Progenitor cell of endocrine pancreas (in vitro differentiated cells): ENCODE results near the gene HIPK2. TPM values are rescaled to one million over a fixed set of nuclear protein-coding genes. Genes with fewer than 3 reads are reported as not detected.

Experiments
- DNase-seq: peaks from one replicate; pipeline ENCODE4 v3.0.0; 2021; ENCODE audit warnings: low spot score; ENCODE audit not compliant: unreplicated experiment
- H3K27ac Mint-ChIP-seq: 2 replicates; pipeline ENCODE4 v1.8.0; 2021; ENCODE audit warnings: mild to moderate bottlenecking, moderate library complexity, mixed read lengths
- H3K27me3 Mint-ChIP-seq: 2 replicates; pipeline ENCODE4 v1.8.0; 2021; ENCODE audit warnings: mixed read lengths
- H3K36me3 Mint-ChIP-seq: 2 replicates; pipeline ENCODE4 v1.8.0; 2022; ENCODE audit warnings: mixed read lengths; ENCODE audit not compliant: insufficient read depth
- H3K4me1 Mint-ChIP-seq: 2 replicates; pipeline ENCODE4 v1.8.0; 2021; ENCODE audit warnings: low read depth, mixed read lengths
- H3K4me3 Mint-ChIP-seq: 2 replicates; pipeline ENCODE4 v1.8.0; 2021; ENCODE audit warnings: low read depth, mild to moderate bottlenecking, moderate library complexity, mixed read lengths
- H3K9me3 Mint-ChIP-seq: 2 replicates; pipeline ENCODE4 v1.8.0; 2021; ENCODE audit warnings: low read depth, mixed read lengths
- total RNA-seq: library from RNA; stranded (reverse); gene quantifications from 2 replicates; pipeline ENCODE4 v1.2.1, GENCODE V29; 2021
- TF ChIP-seq, protein P1 (sequence below): fragments of 200-600 bp; sonication (generic); IDR thresholded peaks from one replicate; pipeline ENCODE4 v1.5.0; 2021; ENCODE audit warnings: antibody characterized with exemption, mild to moderate bottlenecking; ENCODE audit not compliant: unreplicated experiment

The HIPK2 gene
- total RNA-seq, 1 donor from 2014 or later, result 146 TPM

DNA sequence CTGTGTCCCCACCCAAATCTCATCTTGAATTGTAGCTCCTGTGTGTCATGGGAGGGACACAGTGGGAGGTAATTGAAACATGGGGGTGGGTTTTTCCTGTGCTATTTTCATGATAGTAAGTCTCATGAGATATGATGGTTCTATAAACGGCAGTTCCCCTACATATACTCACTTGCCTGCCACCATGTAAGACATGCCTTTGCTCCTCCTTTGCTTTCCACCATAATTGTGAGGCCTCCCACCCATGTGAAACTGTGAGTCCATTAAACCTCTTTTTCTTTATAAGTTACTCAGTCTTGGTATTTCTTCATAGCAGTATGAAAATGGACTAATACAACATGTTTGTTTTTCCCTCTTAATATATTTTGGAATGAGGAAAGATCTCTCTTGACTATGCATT is 26.8 kb upstream of the HIPK2 start:
- Mint-ChIP-seq H3K27ac (no peak overlapping the region), H3K4me1 (peaks cover 3% of the 10 kb centered on the region), H3K4me3 (no peak overlapping the region), H3K27me3 (peaks cover 2% of the 10 kb centered on the region), H3K9me3 (peaks cover 19% of the 10 kb centered on the region), H3K36me3 (peaks cover 19% of the 10 kb centered on the region)
- DNase-seq, result no peak
- TF ChIP-seq, protein P1, sequence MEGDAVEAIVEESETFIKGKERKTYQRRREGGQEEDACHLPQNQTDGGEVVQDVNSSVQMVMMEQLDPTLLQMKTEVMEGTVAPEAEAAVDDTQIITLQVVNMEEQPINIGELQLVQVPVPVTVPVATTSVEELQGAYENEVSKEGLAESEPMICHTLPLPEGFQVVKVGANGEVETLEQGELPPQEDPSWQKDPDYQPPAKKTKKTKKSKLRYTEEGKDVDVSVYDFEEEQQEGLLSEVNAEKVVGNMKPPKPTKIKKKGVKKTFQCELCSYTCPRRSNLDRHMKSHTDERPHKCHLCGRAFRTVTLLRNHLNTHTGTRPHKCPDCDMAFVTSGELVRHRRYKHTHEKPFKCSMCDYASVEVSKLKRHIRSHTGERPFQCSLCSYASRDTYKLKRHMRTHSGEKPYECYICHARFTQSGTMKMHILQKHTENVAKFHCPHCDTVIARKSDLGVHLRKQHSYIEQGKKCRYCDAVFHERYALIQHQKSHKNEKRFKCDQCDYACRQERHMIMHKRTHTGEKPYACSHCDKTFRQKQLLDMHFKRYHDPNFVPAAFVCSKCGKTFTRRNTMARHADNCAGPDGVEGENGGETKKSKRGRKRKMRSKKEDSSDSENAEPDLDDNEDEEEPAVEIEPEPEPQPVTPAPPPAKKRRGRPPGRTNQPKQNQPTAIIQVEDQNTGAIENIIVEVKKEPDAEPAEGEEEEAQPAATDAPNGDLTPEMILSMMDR, result no peak

DNA sequence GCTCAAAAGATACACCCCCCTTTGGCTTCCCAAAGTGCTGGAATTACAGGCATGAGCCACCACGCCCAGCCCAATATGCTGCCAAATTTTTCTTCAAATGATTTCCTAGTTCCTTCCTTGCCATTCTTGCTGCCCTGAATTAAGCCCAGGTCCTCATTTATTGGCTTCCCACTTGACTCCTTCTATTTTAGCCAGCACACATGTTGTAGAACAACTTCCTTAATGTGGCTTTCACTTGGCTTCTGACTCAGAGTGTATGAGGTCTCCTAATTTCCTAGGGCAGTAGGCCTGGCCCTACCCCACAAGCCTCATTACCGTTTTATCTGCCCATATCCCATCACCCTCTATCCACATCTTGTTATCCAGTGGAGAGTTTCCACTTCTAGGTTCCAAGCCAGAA is 21.8 kb upstream of the HIPK2 start:
- no peaks in the 10 kb centered on the region for H3K27me3 Mint-ChIP-seq
- TF ChIP-seq, protein P1, result no peak
- peaks cover 19% of the 10 kb centered on the region for H3K36me3 Mint-ChIP-seq
- H3K9me3 Mint-ChIP-seq, result peaks cover 17% of the 10 kb centered on the region
- peaks cover 5% of the 10 kb centered on the region for H3K4me1 Mint-ChIP-seq
- no peak for DNase-seq
- no peak overlapping the region for H3K27ac Mint-ChIP-seq
- no peak overlapping the region for H3K4me3 Mint-ChIP-seq

DNA sequence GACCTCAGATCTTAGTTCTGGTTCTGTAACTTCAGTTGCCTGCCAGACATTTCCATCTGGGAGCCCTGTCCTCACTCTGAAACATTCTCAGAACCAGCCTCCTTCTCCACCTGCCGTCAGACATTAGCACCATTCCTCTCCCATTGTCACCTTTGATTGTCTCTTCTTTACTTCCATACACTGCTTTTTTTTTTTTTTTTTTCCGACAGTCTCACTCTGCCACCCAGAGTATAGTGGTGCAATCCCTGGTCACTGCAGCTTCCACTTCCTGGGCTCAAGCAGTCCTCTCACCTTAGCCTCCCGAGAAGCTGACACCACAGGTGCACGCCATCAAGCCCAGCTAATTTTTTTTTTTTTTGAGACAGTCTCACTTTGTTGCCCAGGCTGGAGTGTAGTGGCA is 21.1 kb upstream of the HIPK2 start:
- no peak for DNase-seq
- H3K4me3 Mint-ChIP-seq, result no peak overlapping the region
- TF ChIP-seq, protein P1, result no peak
- H3K4me1 Mint-ChIP-seq, result peaks cover 5% of the 10 kb centered on the region
- H3K27me3 Mint-ChIP-seq, result no peaks in the 10 kb centered on the region
- no peak overlapping the region for H3K27ac Mint-ChIP-seq
- H3K36me3 Mint-ChIP-seq, result peaks cover 18% of the 10 kb centered on the region
- peaks cover 13% of the 10 kb centered on the region for H3K9me3 Mint-ChIP-seq

DNA sequence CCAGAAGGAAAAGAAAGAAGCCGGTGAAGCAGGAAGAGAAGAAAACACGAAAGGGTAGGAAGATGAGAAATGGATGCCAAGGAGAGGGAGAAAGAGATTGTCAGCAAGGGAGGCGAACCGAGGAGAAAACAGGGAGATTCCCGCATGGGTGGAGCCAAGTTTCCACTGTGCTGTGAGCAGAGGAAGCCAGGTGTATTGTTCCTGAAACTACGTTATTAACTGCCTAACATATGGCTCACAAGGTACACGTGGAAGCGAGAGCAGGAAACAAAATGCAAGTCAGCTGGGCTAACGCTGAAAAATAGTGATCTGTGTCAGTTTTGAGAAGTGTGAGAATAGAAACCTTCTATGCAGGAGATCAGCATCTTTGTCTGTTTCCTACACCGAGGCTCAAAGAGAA is 20.4 kb upstream of the HIPK2 start:
- Mint-ChIP-seq H3K36me3 (peaks cover 19% of the 10 kb centered on the region), H3K27ac (peak overlapping the region; percentile 17), H3K4me3 (no peak overlapping the region), H3K4me1 (peaks cover 5% of the 10 kb centered on the region), H3K9me3 (peaks cover 12% of the 10 kb centered on the region), H3K27me3 (no peaks in the 10 kb centered on the region)
- TF ChIP-seq, protein P1, result no peak
- DNase-seq, result no peak

DNA sequence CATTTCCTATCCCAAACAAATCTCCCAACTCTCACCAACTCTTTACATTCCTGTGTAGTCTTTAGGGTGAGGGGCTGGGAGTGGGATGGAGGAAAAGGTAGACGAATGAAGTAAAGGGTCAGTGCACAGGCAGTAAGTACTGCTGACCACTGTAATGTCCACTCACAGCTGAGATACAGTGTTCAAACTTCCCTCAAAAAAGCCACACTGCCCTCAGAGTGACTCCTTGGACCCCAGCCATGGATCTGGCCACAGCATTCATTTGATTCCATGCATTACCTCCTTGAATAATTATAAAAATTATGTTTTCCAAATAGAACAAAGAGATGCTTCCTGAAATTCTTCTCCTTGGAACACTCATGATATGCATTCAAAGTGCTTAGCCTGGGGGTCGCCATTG is 19.8 kb upstream of the HIPK2 start:
- Mint-ChIP-seq H3K27me3 (no peaks in the 10 kb centered on the region), H3K36me3 (peaks cover 13% of the 10 kb centered on the region), H3K27ac (no peak overlapping the region), H3K9me3 (peaks cover 6% of the 10 kb centered on the region), H3K4me1 (peaks cover 5% of the 10 kb centered on the region), H3K4me3 (no peak overlapping the region)
- no peak for DNase-seq
- TF ChIP-seq, protein P1, result no peak
